Limb (tissue), 2 donors: ENCODE results near the gene DUSP9.
"Not testable (repeated sequence)": the region's sequence is repeated elsewhere in the genome, so short reads cannot be mapped to it uniquely, and the experiment has no call there.

ENCODE experiments used
- DNase-seq, 2 donors: peaks; one replicate each; pipeline ENCODE4 v3.0.0-alpha.2; 2016; ENCODE audit errors: extremely low spot score in 2 of 2

The DUSP9 gene

GRCh38 chrX:153670748-153671588 is 24.0 kb downstream of the DUSP9 start:
- no peak for DNase-seq

DNA sequence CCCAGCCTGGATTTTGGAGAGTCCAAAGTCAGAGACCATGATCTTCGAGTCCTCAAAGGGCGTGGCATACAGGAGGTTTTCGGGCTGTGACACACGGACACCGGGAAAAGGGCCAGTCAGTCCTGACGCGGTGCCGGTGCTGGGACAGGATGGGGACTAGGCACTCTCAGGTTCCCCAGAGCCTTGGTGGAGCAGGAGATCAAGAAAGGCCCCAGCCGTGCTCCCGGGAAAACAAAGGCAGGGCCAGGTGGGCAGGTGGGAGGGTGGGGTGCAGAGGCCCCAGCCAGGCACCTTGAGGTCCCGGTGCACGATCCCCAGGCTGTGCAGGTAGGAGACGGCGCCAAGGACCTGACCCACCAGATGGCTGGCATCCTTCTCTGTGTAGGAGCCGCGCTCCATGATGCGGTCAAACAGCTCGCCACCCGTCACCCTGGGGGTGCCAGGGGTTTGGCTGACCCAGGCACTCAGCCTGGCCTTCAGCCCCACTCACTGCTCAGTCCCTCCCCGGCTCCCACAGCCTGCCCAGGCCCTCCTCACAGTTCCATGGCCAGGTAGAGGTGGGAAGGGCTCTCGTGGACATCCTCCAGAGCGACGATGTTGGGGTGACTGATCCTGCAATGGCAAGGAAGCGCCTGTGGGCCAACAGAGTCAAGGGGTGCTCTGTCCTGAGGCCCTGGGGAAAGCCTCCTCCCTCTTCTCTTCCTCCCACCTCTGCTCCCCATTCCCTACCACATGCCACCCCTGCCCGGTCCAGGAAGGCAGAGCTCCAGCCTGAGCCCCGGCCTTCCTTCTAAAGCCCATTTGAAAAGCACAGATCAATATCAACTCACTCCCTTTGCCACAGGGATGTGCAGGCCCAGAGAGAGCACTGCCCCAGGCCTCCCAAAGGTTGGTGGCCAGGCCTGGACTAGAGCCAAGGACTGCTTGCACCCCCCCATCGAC is 24.9 kb downstream of the DUSP9 start:
- no peak for DNase-seq

DNA sequence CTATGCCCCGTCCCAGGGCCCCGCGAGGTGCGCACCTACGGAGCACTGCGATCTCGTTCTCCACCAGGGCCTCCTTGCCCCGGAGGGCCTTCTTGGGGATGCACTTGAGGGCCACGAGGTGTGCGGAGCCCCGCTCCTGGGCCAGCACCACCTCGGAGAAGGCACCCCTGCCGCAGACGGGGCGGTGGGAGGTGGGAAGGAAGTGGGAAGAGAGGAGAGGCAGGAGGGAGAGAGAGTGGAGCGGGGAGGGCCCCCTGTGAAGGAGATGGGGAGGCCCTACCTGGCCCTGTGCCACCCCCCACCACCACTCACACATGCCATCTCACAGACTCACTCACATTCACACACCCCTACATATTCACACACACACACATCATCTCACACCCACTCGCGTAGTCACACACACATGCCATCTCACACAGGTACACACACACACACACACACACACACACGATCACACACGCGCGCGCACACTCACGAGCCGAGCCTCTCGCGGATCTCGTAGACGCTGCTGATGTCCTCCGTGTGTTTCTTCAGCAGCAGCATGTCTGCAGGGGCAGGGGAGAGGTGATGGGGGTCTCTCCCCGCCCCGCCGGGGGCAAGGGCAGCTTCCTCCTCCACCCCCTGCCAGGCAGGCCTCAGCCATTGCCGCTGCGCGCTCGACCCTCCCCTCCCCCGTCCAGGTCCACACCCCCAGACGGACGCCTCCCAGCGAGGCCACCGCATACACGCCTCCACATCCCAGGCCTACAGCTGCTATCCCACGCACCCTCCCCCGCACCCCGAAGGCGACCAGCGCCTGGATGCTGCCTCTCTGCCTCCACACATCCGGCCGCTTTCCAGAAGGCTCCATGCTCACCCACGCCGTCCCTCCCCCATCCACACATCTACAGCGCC is 25.8 kb downstream of the DUSP9 start:
- DNase-seq, result peak in 1 of 2 donors; percentile 36

DNA sequence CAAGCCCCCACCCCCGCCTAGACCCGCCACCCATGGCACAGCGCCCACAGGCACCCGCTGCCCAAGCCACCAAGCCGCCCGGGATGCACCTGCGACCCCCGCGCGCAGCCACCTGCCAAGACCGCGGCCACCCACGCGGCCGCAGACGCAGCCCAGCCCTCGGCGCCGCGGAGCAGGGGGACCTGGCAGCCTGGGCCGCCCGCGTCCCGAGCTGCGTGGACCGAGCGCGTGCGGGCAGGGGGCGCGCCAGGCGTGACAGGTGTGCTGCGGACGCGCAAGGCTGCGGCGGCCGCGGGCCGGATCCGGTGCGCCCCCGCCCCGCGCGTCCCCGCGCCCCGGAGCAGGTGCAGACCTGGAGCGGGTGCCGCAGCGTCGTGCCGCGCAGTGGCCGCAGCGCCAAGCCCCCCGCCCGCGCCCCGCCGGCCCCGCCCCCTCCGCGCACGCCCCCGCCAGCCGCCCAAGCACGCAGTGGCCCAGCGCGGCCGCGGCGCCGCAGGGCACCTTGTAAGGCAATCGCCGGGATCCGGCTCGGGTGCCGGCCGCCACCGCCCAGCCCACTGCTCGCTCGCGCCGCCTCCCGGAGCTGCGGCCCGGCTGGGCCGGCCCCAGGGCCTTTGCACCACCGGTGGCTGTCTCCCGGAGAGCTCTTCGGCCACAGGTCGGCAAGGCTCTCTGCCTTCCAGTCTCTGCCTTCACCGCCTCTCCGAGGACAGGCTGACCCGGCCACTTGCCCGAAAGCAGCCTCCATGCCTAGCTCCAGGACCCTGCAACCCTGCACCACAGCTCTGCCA is 26.6 kb downstream of the DUSP9 start, which contains the start of gene PNCK:
Gene PNCK (minus strand): TSS at position 386 of the 791 bp plus-strand sequence. CDS start 737 bp downstream, outside the sequence.
- peak in 1 of 2 donors; percentile 31 for DNase-seq

GRCh38 chrX:153674219-153674851 is 27.3 kb downstream of the DUSP9 start:
- no peak for DNase-seq

DNA sequence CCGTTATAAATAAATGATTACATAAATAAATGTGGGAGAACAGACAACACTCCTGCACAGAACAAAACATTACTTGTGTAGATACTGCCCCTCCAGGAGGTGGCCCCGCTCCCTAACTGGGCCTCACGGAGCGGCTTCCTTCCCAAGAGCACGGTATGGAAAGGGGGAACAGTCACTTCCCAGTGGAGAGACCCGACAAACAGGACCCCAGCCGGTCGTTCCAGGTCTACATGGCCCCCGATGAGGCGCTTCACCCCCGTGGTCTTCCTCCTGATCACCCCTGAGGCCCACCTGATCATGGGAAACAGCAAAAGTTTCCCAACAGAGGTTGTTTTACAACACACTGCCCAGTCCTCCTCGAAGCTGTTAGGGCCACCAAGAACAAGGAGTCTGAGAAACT is 34.2 kb downstream of the DUSP9 start:
- no peak for DNase-seq

- DNase-seq, result not testable (repeated sequence)
These were observed 36.5 kb downstream of the DUSP9 start for GRCh38 chrX:153683486-153683885.

GRCh38 chrX:153684467-153685155 is 37.6 kb downstream of the DUSP9 start:
- no peak for DNase-seq

GRCh38 chrX:153685156-153685536 is 38.1 kb downstream of the DUSP9 start:
- DNase-seq, result no peak

DNA sequence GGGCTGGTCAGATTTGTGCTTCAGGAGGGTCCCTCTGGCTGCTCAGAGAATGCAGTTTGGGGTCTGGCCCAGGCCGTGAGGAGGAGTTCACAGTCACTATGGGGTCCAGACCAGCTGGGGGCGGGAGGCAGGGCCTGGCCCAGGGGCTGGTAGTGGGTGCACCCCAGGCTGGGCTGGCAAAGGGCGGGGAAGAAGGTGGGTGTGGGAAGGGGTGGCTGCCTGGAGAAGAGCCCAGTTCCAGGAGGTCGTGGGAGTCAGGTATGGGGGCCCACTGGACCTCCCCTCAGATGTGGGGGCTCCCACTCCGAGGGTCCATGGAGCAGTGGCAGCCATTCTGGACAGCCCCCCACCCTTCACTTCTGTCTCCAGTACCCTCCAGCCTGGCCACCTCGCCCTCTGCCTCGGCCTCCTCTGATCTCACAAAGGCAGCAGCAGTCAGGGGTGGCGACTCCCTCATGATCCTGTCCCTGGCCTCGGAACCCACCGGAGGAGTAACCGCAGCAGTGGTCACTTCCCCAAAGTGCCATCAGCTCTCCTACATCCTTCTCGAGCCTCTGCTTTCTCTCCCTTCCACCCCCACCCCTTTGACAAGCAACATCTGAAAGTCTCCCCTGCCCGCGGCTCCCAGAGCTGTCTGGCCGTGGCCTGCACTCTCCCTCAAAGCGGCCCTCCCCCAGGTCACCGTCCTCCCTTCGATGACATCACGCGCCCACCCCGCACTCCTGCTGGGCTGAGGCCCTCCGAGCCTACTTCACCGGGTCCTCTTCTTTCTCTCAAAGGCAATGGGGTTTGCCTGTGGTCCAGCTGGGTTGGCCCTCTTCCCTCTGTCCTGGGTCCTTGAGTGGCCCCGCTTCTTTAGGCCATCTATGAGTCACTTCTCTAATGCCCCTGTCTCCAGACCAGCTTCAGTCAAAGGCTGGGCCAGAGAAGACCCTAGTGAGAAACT is 39.0 kb downstream of the DUSP9 start:
- DNase-seq, result no peak

DNA sequence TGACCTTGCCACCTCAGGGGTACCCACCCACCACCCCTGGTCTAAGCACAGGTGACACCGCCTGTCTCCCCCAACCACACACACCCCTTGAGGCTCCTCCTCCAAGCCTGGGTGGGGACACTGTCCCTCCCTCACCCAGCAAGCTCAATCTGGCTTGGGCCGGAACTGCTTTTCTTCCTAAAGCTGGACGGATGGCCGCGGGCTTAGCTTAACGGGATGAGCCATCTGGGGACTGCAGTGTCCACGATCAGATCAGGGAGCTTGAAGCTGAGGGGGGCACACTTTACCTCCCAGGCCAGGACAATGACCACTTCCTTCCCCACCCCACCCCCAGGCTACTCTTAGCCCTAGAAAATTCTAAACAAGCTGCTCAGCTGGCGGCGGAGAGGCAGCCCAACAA is 39.7 kb downstream of the DUSP9 start:
- no peak for DNase-seq

DNA sequence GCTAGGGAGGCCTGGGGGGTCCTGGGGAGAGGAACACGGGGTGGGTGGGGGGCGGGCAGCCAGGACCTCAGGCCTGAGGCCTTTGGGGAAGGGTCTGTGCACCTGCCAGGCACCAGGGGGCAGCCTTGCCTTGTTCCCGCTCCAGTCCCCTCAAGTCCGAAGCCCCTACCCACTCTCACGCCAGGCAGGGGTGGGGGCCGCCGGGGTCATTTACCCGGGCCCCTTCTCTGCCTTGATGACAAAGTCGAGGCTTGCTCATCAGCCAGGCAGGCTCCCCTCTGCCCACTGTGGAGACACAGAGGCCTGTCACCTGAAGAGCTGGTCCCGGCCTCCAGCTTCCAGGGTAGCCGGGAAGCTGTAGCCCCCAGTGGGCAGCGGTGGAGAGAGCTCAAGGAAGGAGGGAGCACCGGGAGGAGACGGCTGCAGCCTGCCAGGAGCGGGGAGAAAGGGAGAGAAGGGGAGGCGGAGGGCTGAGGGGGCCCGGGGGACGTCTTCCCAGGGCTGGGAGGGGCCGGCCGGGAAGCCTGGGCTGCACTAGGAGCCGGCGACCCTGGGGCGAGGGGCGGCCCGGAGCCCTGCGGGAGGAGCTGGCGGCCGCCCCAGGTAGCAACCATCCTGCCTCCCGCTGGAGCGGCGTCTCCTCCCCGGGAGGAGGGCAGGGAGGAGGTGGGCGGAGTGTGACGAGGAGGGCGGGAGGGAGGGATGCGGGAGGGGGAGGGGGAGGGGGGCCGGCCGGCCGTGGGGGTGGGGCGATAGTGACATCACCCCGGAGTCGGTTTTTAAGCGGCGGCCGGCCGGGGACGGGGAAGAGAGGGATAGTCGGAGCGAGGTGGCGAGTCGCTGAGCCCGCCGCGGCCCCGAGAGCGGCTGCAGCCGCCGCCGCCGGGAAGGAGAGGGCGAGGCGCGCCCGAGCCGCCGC is 40.4 kb downstream of the DUSP9 start, which contains the start of gene SLC6A8:
Gene SLC6A8 (plus strand): TSS at position 806 of the 919 bp plus-strand sequence. CDS start 649 bp downstream, outside the sequence.
- peak; percentile 47 to 86 for DNase-seq

DNA sequence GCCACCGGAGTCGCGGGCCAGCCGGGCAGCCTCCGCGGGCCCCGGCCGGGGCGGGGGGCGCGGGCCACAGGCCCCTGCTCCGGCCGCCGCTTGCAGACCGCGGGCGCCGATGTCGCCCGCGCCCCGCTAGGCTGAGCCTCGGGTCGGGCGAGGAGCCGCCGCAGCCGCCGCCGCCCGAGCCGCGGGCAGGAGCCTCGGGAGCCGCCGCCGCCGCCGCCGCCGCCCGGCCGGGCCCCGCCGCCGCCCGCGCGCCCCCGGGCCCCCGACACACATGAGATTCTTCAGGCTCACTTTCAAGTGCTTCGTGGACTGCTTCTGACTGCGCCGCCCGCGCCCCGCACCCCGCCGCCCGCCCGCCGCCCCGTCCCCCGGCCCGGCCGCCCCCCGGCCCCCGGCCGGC is 41.1 kb downstream of the DUSP9 start:
- no peak for DNase-seq

- no peak for DNase-seq
These were observed 41.5 kb downstream of the DUSP9 start for GRCh38 chrX:153688506-153688905.

GRCh38 chrX:153688911-153689590 is 42.0 kb downstream of the DUSP9 start:
- DNase-seq, result peak in 1 of 2 donors; percentile 58
